Measurements from ENCODE around the gene DAPK1. TPM values are rescaled to one million over a fixed set of nuclear protein-coding genes. Genes with fewer than 3 reads are reported as not detected.
"Not testable (repeated sequence)": the region's sequence is repeated elsewhere in the genome, so short reads cannot be mapped to it uniquely, and the experiment has no call there.

Gene DAPK1
- total and polyA plus RNA-seq, 8 donors = 29.1 to 98.7 (median 45.4) TPM

DNA sequence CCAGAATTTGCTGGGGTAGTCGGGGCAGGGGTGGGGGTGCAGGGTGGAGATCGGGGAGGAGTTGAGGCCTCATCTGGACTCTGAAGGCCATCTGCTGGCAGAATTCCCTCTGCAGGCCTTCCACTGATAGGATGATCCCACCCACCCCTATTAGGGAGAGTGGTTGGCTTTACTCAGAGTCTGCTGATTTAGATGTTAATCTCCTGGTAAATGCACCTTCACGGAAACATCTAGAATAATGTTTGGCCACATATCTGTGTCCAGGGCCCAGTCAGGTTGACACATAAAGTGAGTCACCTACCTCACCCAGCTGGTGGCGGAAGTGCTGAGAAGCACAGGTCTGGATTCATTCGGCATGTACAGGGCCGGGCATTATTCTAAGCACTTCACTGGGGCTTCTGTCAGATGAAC is 50.0 kb downstream of the DAPK1 start:
- intact Hi-C loops (cut with DNase I) = no loop called here
- ATAC-seq (peak; percentile 83 to 91 (median 85)), FAIRE-seq (no peak), DNase-seq (peak in 2 of 6 donors; percentile 44 to 48)
- H3K4me3 ChIP-seq = no peak overlapping the region
- peaks cover 0 to 2% (median 0%) of the 10 kb centered on the region in 3 donors for H3K36me3 ChIP-seq
- H3K27ac ChIP-seq = peak overlapping the region in 2 of 4 donors; percentile 23 to 24
- TF ChIP-seq, protein P1, sequence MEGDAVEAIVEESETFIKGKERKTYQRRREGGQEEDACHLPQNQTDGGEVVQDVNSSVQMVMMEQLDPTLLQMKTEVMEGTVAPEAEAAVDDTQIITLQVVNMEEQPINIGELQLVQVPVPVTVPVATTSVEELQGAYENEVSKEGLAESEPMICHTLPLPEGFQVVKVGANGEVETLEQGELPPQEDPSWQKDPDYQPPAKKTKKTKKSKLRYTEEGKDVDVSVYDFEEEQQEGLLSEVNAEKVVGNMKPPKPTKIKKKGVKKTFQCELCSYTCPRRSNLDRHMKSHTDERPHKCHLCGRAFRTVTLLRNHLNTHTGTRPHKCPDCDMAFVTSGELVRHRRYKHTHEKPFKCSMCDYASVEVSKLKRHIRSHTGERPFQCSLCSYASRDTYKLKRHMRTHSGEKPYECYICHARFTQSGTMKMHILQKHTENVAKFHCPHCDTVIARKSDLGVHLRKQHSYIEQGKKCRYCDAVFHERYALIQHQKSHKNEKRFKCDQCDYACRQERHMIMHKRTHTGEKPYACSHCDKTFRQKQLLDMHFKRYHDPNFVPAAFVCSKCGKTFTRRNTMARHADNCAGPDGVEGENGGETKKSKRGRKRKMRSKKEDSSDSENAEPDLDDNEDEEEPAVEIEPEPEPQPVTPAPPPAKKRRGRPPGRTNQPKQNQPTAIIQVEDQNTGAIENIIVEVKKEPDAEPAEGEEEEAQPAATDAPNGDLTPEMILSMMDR (IDR thresholded peaks at IDR 0.05) = no peak
- 53 to 56% methylated on average over 6 of the region's 6 CpGs for WGBS, 2 donors
- H3K4me1 ChIP-seq = no peaks in the 10 kb centered on the region
- no peaks in the 10 kb centered on the region for H3K9me3 ChIP-seq
- H3K27me3 ChIP-seq = no peaks in the 10 kb centered on the region

DNA sequence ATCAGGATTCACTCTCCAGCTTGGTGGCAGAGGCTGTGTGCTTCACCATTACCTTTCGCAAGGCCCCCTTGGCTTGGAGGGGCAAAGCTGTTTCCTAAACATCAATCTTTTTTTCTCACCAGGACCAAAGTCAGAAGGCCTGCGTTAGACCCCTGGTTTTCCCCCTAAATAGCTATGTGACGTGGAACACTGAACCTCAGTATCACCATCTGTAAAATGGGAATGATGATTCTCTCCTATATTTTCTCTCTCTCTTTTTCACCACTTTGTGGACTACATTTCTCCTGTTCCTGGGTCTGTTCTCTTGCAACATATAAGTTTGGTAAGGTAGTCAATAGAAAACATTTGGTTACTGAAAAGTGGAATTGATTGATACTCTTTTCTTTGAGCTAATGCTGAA is 50.5 kb downstream of the DAPK1 start:
- no peak for FAIRE-seq
- H3K27ac ChIP-seq = peak overlapping the region in 2 of 4 donors; percentile 23 to 24
- no peaks in the 10 kb centered on the region for H3K9me3 ChIP-seq
- no peaks in the 10 kb centered on the region for H3K4me1 ChIP-seq
- TF ChIP-seq, protein P1 (IDR thresholded peaks at IDR 0.05) = no peak
- no peak for DNase-seq
- WGBS, 2 donors = 97 to 99% methylated on average over 3 of the region's 3 CpGs
- no peak overlapping the region for H3K4me3 ChIP-seq
- no peaks in the 10 kb centered on the region for H3K36me3 ChIP-seq
- intact Hi-C loops (cut with DNase I) = no loop called here
- no peaks in the 10 kb centered on the region for H3K27me3 ChIP-seq
- ATAC-seq = no peak

DNA sequence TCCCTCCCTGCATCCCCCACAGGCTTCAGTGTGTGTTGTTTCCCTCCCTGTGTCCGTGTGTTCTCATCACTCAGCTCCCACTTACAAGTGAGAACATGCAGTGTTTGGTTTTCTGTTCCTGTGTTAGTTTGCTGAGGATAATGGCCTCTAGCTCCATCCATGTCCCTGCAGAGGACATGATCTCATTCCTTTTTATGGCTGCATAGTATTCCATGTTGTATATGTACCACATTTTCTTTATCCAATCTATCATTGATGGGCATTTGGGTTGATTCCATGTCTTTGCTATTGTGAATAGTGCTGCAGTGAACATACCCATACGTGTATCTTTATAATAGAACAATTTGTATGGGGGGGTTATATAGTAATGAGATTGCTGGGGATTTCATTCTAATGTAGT is 51.4 kb downstream of the DAPK1 start:
- H3K27me3 ChIP-seq; H3K36me3 ChIP-seq; ATAC-seq; H3K9me3 ChIP-seq; DNase-seq; H3K27ac ChIP-seq; intact Hi-C loops (cut with DNase I); FAIRE-seq; H3K4me3 ChIP-seq; H3K4me1 ChIP-seq: not testable (repeated sequence)
- 93 to 97% methylated on average over 2 of the region's 2 CpGs for whole genome bisulfite sequencing, 2 donors

DNA sequence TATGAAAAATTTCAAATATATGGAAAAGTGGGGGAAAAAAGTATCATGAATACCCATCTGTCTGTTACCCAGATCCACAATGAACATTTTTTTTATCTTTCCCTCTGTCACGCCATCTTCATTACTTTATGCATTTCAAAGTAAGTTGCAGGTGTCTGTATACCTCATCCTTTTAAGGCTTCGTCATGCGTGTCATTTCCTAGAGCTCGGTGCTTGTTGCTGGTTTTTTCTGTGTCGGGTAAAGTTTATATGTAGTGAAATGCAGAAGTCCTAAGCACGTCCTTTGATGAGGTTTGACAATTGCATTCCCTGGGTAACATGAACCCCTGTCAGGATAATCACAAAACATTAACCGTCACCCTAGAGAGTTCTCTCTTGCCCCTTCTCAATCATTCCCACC is 52.1 kb downstream of the DAPK1 start:
- H3K9me3 ChIP-seq = no peaks in the 10 kb centered on the region
- no peak overlapping the region for H3K4me3 ChIP-seq
- 91% methylated on average over 7 of the region's 7 CpGs for WGBS, 2 donors
- no peaks in the 10 kb centered on the region for H3K27me3 ChIP-seq
- TF ChIP-seq, protein P1 (IDR thresholded peaks at IDR 0.05) = no peak
- DNase-seq (no peak), ATAC-seq (no peak), FAIRE-seq (no peak)
- intact Hi-C loops (cut with DNase I) = no loop called here
- H3K36me3 ChIP-seq = no peaks in the 10 kb centered on the region
- peaks cover 0 to 4% (median 0%) of the 10 kb centered on the region in 3 donors for H3K4me1 ChIP-seq
- no peak overlapping the region for H3K27ac ChIP-seq

- intact Hi-C loops (cut with DNase I) = no loop called here
- WGBS, 2 donors = 90 to 94% methylated on average over 5 of the region's 5 CpGs
- H3K27me3 ChIP-seq = no peaks in the 10 kb centered on the region
- H3K4me3 ChIP-seq = no peak overlapping the region
- no peak for FAIRE-seq
- H3K27ac ChIP-seq = no peak overlapping the region
- H3K9me3 ChIP-seq = no peaks in the 10 kb centered on the region
- DNase-seq = no peak
- H3K4me1 ChIP-seq = peaks cover 0 to 4% (median 0%) of the 10 kb centered on the region in 3 donors
- TF ChIP-seq, protein P1 (IDR thresholded peaks at IDR 0.05) = no peak
- H3K36me3 ChIP-seq = no peaks in the 10 kb centered on the region
- ATAC-seq = no peak
Measured at GRCh38 chr9:87550253-87550954, 52.7 kb downstream of the DAPK1 start.
